Activated CD8-positive, alpha-beta memory T cell treated with anti-CD3 and anti-CD28 coated beads, Interleukin-2, amount 50 U/mL, for 1 hour (primary cell): ENCODE data around the gene ULK1.
"Not testable (repeated sequence)": the region's sequence is repeated elsewhere in the genome, so short reads cannot be mapped to it uniquely, and the experiment has no call there.

Source experiments
- DNase-seq: peaks from one replicate; pipeline ENCODE4 v3.0.0-alpha.2; 2020; ENCODE audit errors: extremely low read depth

The ULK1 gene

GRCh38 chr12:131862084-131862441 lies 32.4 kb upstream of the ULK1 start:
- DNase-seq: no peak

GRCh38 chr12:131862600-131862993 lies 31.8 kb upstream of the ULK1 start:
- no peak for DNase-seq

- no peak for DNase-seq
These were observed 31.3 kb upstream of the ULK1 start for GRCh38 chr12:131862994-131863710.

GRCh38 chr12:131863711-131864396 lies 30.6 kb upstream of the ULK1 start:
- DNase-seq: no peak

GRCh38 chr12:131864469-131864868 lies 30.0 kb upstream of the ULK1 start:
- DNase-seq: no peak

- DNase-seq: no peak
These were observed 29.1 kb upstream of the ULK1 start for GRCh38 chr12:131865180-131865875.

GRCh38 chr12:131867471-131867870 lies 27.0 kb upstream of the ULK1 start:
- no peak for DNase-seq

- no peak for DNase-seq
These were observed 26.3 kb upstream of the ULK1 start for GRCh38 chr12:131867891-131868675.

GRCh38 chr12:131869871-131870418 lies 24.5 kb upstream of the ULK1 start:
- DNase-seq: no peak

- DNase-seq: no peak
These were observed 22.7 kb upstream of the ULK1 start for GRCh38 chr12:131871677-131872076.

GRCh38 chr12:131872154-131873051 lies 22.0 kb upstream of the ULK1 start:
- no peak for DNase-seq

- no peak for DNase-seq
These were observed 21.1 kb upstream of the ULK1 start for GRCh38 chr12:131873293-131873692.

- DNase-seq: not testable (repeated sequence)
These were observed 19.4 kb upstream of the ULK1 start for GRCh38 chr12:131874972-131875371.

- DNase-seq: not testable (repeated sequence)
These were observed 17.2 kb upstream of the ULK1 start for GRCh38 chr12:131877216-131877615.

- DNase-seq: not testable (repeated sequence)
These were observed 16.0 kb upstream of the ULK1 start for GRCh38 chr12:131878436-131878835.

GRCh38 chr12:131882804-131883520 lies 11.5 kb upstream of the ULK1 start:
- no peak for DNase-seq

GRCh38 chr12:131883521-131883900 lies 10.9 kb upstream of the ULK1 start:
- DNase-seq: no peak

GRCh38 chr12:131885076-131885475 lies 9.3 kb upstream of the ULK1 start:
- DNase-seq: not testable (repeated sequence)

- no peak for DNase-seq
These were observed 8.8 kb upstream of the ULK1 start for GRCh38 chr12:131885543-131886057.

GRCh38 chr12:131891722-131892121 lies 2.7 kb upstream of the ULK1 start:
- not testable (repeated sequence) for DNase-seq
